ENCODE measurements around the gene GMDS. TPM values are rescaled to one million over a fixed set of nuclear protein-coding genes. Genes with fewer than 3 reads are reported as not detected.

Gene GMDS
- total RNA-seq, 2 donors from 2014 or later: 25.4 to 29.5 TPM

- H3K4me3 Mint-ChIP-seq: no peak overlapping the region
- no peaks in the 10 kb centered on the region for H3K9me3 ChIP-seq (ENCODE audit: control insufficient read depth, low read length)
These were observed 211.1 kb downstream of the GMDS start for GRCh38 chr6:2034256-2034655.

DNA sequence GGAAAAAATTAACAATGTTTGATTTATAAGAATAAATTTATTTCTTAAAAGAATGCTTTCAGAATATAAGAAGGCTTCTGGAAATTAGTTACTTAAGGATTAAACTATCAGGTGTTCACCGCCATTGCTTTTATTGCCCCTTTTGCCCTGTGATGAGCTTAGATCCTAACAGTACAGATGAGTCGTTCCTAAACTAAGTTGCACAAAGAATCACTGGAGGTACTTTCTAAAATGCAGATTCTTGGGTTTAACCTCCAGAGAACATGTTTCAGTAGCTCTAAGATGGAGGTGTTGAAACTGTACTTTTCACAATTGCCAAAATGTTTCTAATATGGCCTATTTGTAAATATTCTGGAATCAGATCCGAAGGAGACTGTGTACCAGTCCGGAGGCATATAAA, 211.9 kb downstream of the GMDS start:
- DNase-seq: no peak
- Histone ChIP-seq H3K9me3 (ENCODE audit: control insufficient read depth, low read length) (no peaks in the 10 kb centered on the region), H3K4me3 (ENCODE audit: low read length) (no peak overlapping the region), H3K27ac (ENCODE audit: low read depth, low read length) (no peak overlapping the region), H3K36me3 (ENCODE audit: control insufficient read depth, insufficient read depth, low read length) (no peaks in the 10 kb centered on the region), H3K9ac (ENCODE audit: extremely low read depth, low read length, poor library complexity, severe bottlenecking) (no peak overlapping the region), H3K4me1 (ENCODE audit: control insufficient read depth, insufficient read depth, low read length) (no peaks in the 10 kb centered on the region), H3K27me3 (ENCODE audit: control insufficient read depth, insufficient read depth, low read length, poor library complexity, severe bottlenecking) (no peaks in the 10 kb centered on the region)
- H3K4me1 Mint-ChIP-seq: no peaks in the 10 kb centered on the region
- WGBS, 2 experiments (ENCODE audit: insufficient coverage in 1 of 2, insufficient read length in 1 of 2): 82 to 100% methylated on average over 3 to 4 of the region's 4 CpGs
- no peak for TF ChIP-seq CTCF (conservative IDR thresholded peaks at IDR 0.05)
- no peak overlapping the region for H3K4me3 Mint-ChIP-seq
- H3K9me3 Mint-ChIP-seq: no peaks in the 10 kb centered on the region
- H3K27ac Mint-ChIP-seq: no peak overlapping the region
- H3K27me3 Mint-ChIP-seq (ENCODE audit: insufficient read depth): no peaks in the 10 kb centered on the region
- H3K36me3 Mint-ChIP-seq (ENCODE audit: low read depth): no peaks in the 10 kb centered on the region

More at GRCh38 chr6:2034256-2034655, 211.1 kb downstream of the GMDS start:
- no peaks in the 10 kb centered on the region for H3K9me3 Mint-ChIP-seq
- H3K27me3 Mint-ChIP-seq (ENCODE audit: insufficient read depth): no peaks in the 10 kb centered on the region
- H3K4me1 Mint-ChIP-seq: no peaks in the 10 kb centered on the region
- DNase-seq: no peak
- no peak overlapping the region for H3K27ac ChIP-seq (ENCODE audit: low read depth, low read length)
- H3K4me3 ChIP-seq (ENCODE audit: low read length): no peak overlapping the region
- H3K27me3 ChIP-seq (ENCODE audit: control insufficient read depth, insufficient read depth, low read length, poor library complexity, severe bottlenecking): no peaks in the 10 kb centered on the region
- TF ChIP-seq CTCF (conservative IDR thresholded peaks at IDR 0.05): no peak
- H3K4me1 ChIP-seq (ENCODE audit: control insufficient read depth, insufficient read depth, low read length): no peaks in the 10 kb centered on the region
- no peaks in the 10 kb centered on the region for H3K36me3 ChIP-seq (ENCODE audit: control insufficient read depth, insufficient read depth, low read length)
- H3K9ac ChIP-seq (ENCODE audit: extremely low read depth, low read length, poor library complexity, severe bottlenecking): no peak overlapping the region
- WGBS, 2 experiments (ENCODE audit: insufficient coverage in 1 of 2, insufficient read length in 1 of 2): 92 to 94% methylated on average over 6 of the region's 6 CpGs
- H3K36me3 Mint-ChIP-seq (ENCODE audit: low read depth): no peaks in the 10 kb centered on the region
- H3K27ac Mint-ChIP-seq: no peak overlapping the region

GRCh38 chr6:2030682-2031244, 214.6 kb downstream of the GMDS start:
- no peaks in the 10 kb centered on the region for H3K9me3 Mint-ChIP-seq
- TF ChIP-seq CTCF (conservative IDR thresholded peaks at IDR 0.05): no peak
- no peak overlapping the region for H3K4me3 Mint-ChIP-seq
- H3K36me3 Mint-ChIP-seq (ENCODE audit: low read depth): no peaks in the 10 kb centered on the region
- Histone ChIP-seq H3K9me3 (ENCODE audit: control insufficient read depth, low read length) (no peaks in the 10 kb centered on the region), H3K4me3 (ENCODE audit: low read length) (no peak overlapping the region), H3K36me3 (ENCODE audit: control insufficient read depth, insufficient read depth, low read length) (no peaks in the 10 kb centered on the region), H3K4me1 (ENCODE audit: control insufficient read depth, insufficient read depth, low read length) (no peaks in the 10 kb centered on the region), H3K27ac (ENCODE audit: low read depth, low read length) (no peak overlapping the region), H3K9ac (ENCODE audit: extremely low read depth, low read length, poor library complexity, severe bottlenecking) (no peak overlapping the region), H3K27me3 (ENCODE audit: control insufficient read depth, insufficient read depth, low read length, poor library complexity, severe bottlenecking) (no peaks in the 10 kb centered on the region)
- no peak for DNase-seq
- no peaks in the 10 kb centered on the region for H3K27me3 Mint-ChIP-seq (ENCODE audit: insufficient read depth)
- no peak overlapping the region for H3K27ac Mint-ChIP-seq
- H3K4me1 Mint-ChIP-seq: peaks cover 3% of the 10 kb centered on the region
- 85 to 90% methylated on average over 3 to 7 of the region's 7 CpGs for WGBS, 2 experiments (ENCODE audit: insufficient coverage in 1 of 2, insufficient read length in 1 of 2)

Measured in endodermal cell (in vitro differentiated cells).